Activated naive CD8-positive, alpha-beta T cell treated with anti-CD3 and anti-CD28 coated beads, Interleukin-2, amount 10 ng/mL, durations not matched to agents 7 days and 5 days (primary cell): ENCODE measurements around the gene SQSTM1. TPM values are rescaled to one million over a fixed set of nuclear protein-coding genes. Genes with fewer than 3 reads are reported as not detected.

Experiments
- ATAC-seq: fragments of 150-1000 bp; cut with Tn5 transposase; one replicate; pipeline ENCODE4 v1.10.0; 2021; ENCODE audit warnings: low read depth, moderate library complexity
- POLR2A ChIA-PET: fragments of 350-600 bp; sonication (Branson Sonifier 250); formaldehyde crosslinking; loops from one replicate; lab custom pipeline; 2021; ENCODE audit warnings: antibody characterized with exemption; lab: Charles Lee
- DNase-seq: peaks from one replicate; pipeline ENCODE4 v3.0.0; 2021
- H3K27ac Mint-ChIP-seq: one replicate; pipeline ENCODE4 v1.8.0; 2022; ENCODE audit warnings: mild to moderate bottlenecking, mixed read lengths
- H3K27me3 Mint-ChIP-seq: one replicate; pipeline ENCODE4 v1.8.0; 2022; ENCODE audit warnings: mild to moderate bottlenecking, moderate library complexity, mixed read lengths
- H3K36me3 Mint-ChIP-seq: one replicate; pipeline ENCODE4 v1.8.0; 2021; ENCODE audit warnings: mild to moderate bottlenecking, mixed read lengths
- H3K4me1 Mint-ChIP-seq: one replicate; pipeline ENCODE4 v1.8.0; 2021; ENCODE audit warnings: mixed read lengths
- H3K4me3 Mint-ChIP-seq: one replicate; pipeline ENCODE4 v1.8.0; 2022; ENCODE audit warnings: mild to moderate bottlenecking, moderate library complexity, mixed read lengths
- H3K9me3 Mint-ChIP-seq: one replicate; pipeline ENCODE4 v1.8.0; 2021; ENCODE audit warnings: mixed read lengths
- total RNA-seq, 2 experiments: library from RNA; stranded (reverse); gene quantifications; one replicate each; pipeline ENCODE4 v1.2.3, GENCODE V29; 2021

SQSTM1 gene
- 100 to 1,000 TPM; 196 to 216 TPM for total RNA-seq

DNA sequence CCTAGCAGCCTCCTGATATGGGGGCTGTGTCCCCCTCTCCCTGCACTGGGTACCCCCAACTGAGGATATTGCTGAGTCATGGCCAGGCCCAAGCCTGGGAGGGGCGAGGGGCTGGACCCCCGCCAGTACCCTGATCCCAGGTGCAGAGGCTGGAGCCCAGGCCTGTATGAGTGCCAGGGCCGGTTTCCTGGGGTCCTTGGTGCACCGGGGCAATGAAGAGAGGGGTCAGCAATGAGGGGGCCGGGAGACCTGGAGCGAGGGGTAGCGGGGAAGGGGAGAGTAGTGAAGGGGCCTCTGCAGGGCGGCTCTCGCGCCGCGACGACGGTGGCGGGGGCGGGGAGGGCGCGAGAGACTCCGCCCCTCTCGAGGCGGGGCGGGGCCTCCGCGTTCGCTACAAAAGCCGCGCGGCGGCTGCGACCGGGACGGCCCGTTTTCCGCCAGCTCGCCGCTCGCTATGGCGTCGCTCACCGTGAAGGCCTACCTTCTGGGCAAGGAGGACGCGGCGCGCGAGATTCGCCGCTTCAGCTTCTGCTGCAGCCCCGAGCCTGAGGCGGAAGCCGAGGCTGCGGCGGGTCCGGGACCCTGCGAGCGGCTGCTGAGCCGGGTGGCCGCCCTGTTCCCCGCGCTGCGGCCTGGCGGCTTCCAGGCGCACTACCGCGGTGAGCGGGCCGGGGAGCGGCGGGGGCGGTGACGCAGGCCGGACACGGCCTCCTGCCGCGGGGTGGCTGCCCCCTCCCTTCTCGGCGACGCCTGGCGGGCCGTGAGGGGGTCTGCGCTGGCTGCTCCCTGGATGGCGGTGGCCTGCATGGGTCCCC, at the start of gene SQSTM1:
Gene SQSTM1 (plus strand): TSS at position 423 of the 815 bp plus-strand sequence. CDS start 32 bp downstream, at position 455.
- Mint-ChIP-seq H3K9me3 (no peaks in the 10 kb centered on the region), H3K4me3 (peak within 1 kb of the TSS; percentile 90), H3K4me1 (peaks cover 29% of the 10 kb centered on the region), H3K36me3 (peaks cover 10% of the 10 kb centered on the region), H3K27ac (peak within 1 kb of the TSS; percentile 96), H3K27me3 (no peaks in the 10 kb centered on the region)
- DNase-seq: peak; percentile 91
- peak; percentile 38 for ATAC-seq
- POLR2A ChIA-PET: interaction anchor here (1.0 to 4.0 kb wide), 11 partner anchors 10 to 124 kb away, joined by 3 to 42 read pairs (median 8); partner anchors contain the start of genes MGAT4B and TBC1D9B

GRCh38 chr5:179771311-179771895, 49.3 kb upstream of the SQSTM1 start:
- no peak for ATAC-seq
- Mint-ChIP-seq H3K36me3 (peaks cover 11% of the 10 kb centered on the region), H3K4me3 (no peak overlapping the region), H3K4me1 (no peaks in the 10 kb centered on the region), H3K27me3 (no peaks in the 10 kb centered on the region), H3K27ac (no peak overlapping the region), H3K9me3 (no peaks in the 10 kb centered on the region)
- no peak for DNase-seq
- POLR2A ChIA-PET: no interaction called here

GRCh38 chr5:179772351-179772750, 48.4 kb upstream of the SQSTM1 start:
- DNase-seq (no peak), ATAC-seq (no peak)
- Mint-ChIP-seq H3K27me3 (no peaks in the 10 kb centered on the region), H3K4me3 (no peak overlapping the region), H3K4me1 (no peaks in the 10 kb centered on the region), H3K9me3 (no peaks in the 10 kb centered on the region), H3K36me3 (peaks cover 11% of the 10 kb centered on the region), H3K27ac (no peak overlapping the region)
- POLR2A ChIA-PET: no interaction called here

- Mint-ChIP-seq H3K27me3 (no peaks in the 10 kb centered on the region), H3K9me3 (no peaks in the 10 kb centered on the region), H3K36me3 (peaks cover 9% of the 10 kb centered on the region), H3K4me1 (no peaks in the 10 kb centered on the region), H3K4me3 (no peak overlapping the region), H3K27ac (no peak overlapping the region)
- ATAC-seq: no peak
- POLR2A ChIA-PET: no interaction called here
- DNase-seq: no peak
Observed at GRCh38 chr5:179773686-179774040, 47.0 kb upstream of the SQSTM1 start.

DNA sequence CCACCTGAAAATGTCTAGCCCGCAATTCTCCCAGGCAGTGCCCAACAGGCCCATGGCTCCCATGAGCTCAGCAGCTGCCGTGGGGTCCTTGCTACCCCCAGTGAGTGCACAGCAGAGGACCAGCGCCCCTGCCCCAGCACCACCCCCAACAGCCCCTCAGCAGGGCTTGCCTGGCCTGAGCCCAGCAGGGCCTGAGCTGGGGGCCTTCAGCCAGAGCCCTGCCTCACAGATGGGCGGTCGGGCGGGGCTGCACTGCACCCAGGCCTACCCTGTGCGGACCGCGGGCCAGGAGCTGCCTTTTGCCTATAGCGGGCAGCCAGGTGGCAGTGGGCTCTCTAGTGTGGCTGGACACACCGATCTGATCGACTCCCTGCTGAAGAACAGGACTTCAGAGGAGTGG, 46.3 kb upstream of the SQSTM1 start:
- POLR2A ChIA-PET: no interaction called here
- H3K4me1 Mint-ChIP-seq: no peaks in the 10 kb centered on the region
- no peaks in the 10 kb centered on the region for H3K9me3 Mint-ChIP-seq
- DNase-seq (no peak), ATAC-seq (no peak)
- H3K36me3 Mint-ChIP-seq: peaks cover 8% of the 10 kb centered on the region
- H3K27ac Mint-ChIP-seq: no peak overlapping the region
- H3K4me3 Mint-ChIP-seq: no peak overlapping the region
- H3K27me3 Mint-ChIP-seq: no peaks in the 10 kb centered on the region

DNA sequence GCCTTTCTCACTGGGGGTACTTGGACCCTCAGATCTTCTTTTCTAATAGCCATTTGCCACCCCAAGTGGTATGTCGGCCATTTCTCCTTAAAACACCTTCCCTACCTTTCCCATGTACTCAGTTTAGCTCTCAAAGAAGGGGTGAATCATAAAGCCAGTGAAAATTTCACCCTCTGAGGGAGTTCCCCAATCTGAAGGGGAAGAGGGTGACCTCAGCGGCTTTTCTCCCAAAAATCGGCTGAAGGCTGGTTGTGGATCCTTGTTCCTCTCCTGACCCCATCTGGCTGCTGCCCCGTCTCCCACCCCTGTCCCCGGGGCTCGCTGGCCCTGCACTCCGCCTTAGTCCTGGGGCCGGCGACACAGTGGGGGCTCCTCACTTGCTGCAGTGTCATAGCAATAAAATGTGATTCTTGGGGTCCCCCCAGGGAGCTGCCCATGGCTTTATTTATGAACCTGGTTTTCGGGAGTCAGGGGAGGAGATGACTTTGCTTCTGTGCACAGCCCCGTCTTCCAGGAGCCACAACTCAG, 44.2 kb upstream of the SQSTM1 start:
- Mint-ChIP-seq H3K4me1 (no peaks in the 10 kb centered on the region), H3K36me3 (peaks cover 3% of the 10 kb centered on the region), H3K9me3 (no peaks in the 10 kb centered on the region), H3K4me3 (no peak overlapping the region), H3K27me3 (no peaks in the 10 kb centered on the region), H3K27ac (no peak overlapping the region)
- POLR2A ChIA-PET: interaction anchor here (1.0 kb wide), 1 partner anchor 21 kb away, joined by 3 read pairs; no protein-coding TSS in a partner anchor
- ATAC-seq (no peak), DNase-seq (no peak)

- Mint-ChIP-seq H3K27ac (no peak overlapping the region), H3K9me3 (no peaks in the 10 kb centered on the region), H3K4me3 (no peak overlapping the region), H3K4me1 (no peaks in the 10 kb centered on the region), H3K27me3 (no peaks in the 10 kb centered on the region), H3K36me3 (peaks cover 3% of the 10 kb centered on the region)
- DNase-seq: no peak
- POLR2A ChIA-PET: interaction anchor here (1.0 kb wide), 1 partner anchor 20 kb away, joined by 3 read pairs; no protein-coding TSS in a partner anchor
- ATAC-seq: no peak
Observed at GRCh38 chr5:179777456-179777855, 43.2 kb upstream of the SQSTM1 start.

GRCh38 chr5:179777909-179778308, 42.8 kb upstream of the SQSTM1 start:
- no peaks in the 10 kb centered on the region for H3K27me3 Mint-ChIP-seq
- no peak overlapping the region for H3K27ac Mint-ChIP-seq
- POLR2A ChIA-PET: interaction anchor here (1.0 kb wide), 1 partner anchor 19 kb away, joined by 3 read pairs; no protein-coding TSS in a partner anchor
- H3K4me3 Mint-ChIP-seq: no peak overlapping the region
- H3K4me1 Mint-ChIP-seq: no peaks in the 10 kb centered on the region
- H3K36me3 Mint-ChIP-seq: peaks cover 3% of the 10 kb centered on the region
- no peak for ATAC-seq
- no peaks in the 10 kb centered on the region for H3K9me3 Mint-ChIP-seq
- DNase-seq: no peak

GRCh38 chr5:179778591-179778990, 42.1 kb upstream of the SQSTM1 start:
- POLR2A ChIA-PET: interaction anchor here (0.6 kb wide), 1 partner anchor 17 kb away, joined by 3 read pairs; no protein-coding TSS in a partner anchor
- Mint-ChIP-seq H3K4me3 (no peak overlapping the region), H3K27ac (peak overlapping the region; percentile 60), H3K36me3 (peaks cover 3% of the 10 kb centered on the region), H3K27me3 (no peaks in the 10 kb centered on the region), H3K4me1 (no peaks in the 10 kb centered on the region), H3K9me3 (no peaks in the 10 kb centered on the region)
- DNase-seq: no peak
- ATAC-seq: no peak

- no peak overlapping the region for H3K27ac Mint-ChIP-seq
- no peak overlapping the region for H3K4me3 Mint-ChIP-seq
- DNase-seq: no peak
- POLR2A ChIA-PET: interaction anchor here (0.9 kb wide), 1 partner anchor 17 kb away, joined by 3 read pairs; no protein-coding TSS in a partner anchor
- H3K9me3 Mint-ChIP-seq: no peaks in the 10 kb centered on the region
- H3K27me3 Mint-ChIP-seq: no peaks in the 10 kb centered on the region
- H3K36me3 Mint-ChIP-seq: peaks cover 3% of the 10 kb centered on the region
- no peaks in the 10 kb centered on the region for H3K4me1 Mint-ChIP-seq
- ATAC-seq: no peak
Observed at GRCh38 chr5:179779826-179780225, 40.9 kb upstream of the SQSTM1 start.

GRCh38 chr5:179780362-179780761, 40.3 kb upstream of the SQSTM1 start:
- no peak for ATAC-seq
- DNase-seq: no peak
- H3K27me3 Mint-ChIP-seq: no peaks in the 10 kb centered on the region
- H3K27ac Mint-ChIP-seq: peak overlapping the region; percentile 25
- H3K9me3 Mint-ChIP-seq: no peaks in the 10 kb centered on the region
- no peak overlapping the region for H3K4me3 Mint-ChIP-seq
- POLR2A ChIA-PET: interaction anchor here (0.9 kb wide), 1 partner anchor 18 kb away, joined by 3 read pairs; no protein-coding TSS in a partner anchor
- peaks cover 3% of the 10 kb centered on the region for H3K36me3 Mint-ChIP-seq
- no peaks in the 10 kb centered on the region for H3K4me1 Mint-ChIP-seq

DNA sequence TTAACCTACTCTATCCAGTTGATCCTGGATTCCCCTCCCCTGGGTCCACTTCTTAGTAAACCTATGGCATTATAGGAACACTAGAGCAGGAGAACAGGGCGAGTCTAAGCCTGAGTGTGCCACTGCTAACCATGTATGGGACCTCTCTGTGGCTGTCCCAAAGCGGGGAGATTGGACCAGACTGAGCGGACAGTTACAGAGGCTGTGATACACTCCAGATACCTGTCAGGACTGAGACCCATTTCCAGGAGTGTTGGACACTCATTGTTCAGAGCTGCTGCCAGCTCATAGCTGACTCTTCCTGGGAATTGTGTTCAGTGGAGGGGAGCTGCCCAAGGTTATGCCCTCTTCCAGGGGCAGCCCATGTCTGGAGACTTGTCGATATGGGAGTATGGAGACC, 38.9 kb upstream of the SQSTM1 start:
- DNase-seq: no peak
- no peaks in the 10 kb centered on the region for H3K27me3 Mint-ChIP-seq
- no peaks in the 10 kb centered on the region for H3K4me1 Mint-ChIP-seq
- no peaks in the 10 kb centered on the region for H3K9me3 Mint-ChIP-seq
- no peak overlapping the region for H3K27ac Mint-ChIP-seq
- no peak for ATAC-seq
- H3K4me3 Mint-ChIP-seq: no peak overlapping the region
- POLR2A ChIA-PET: no interaction called here
- H3K36me3 Mint-ChIP-seq: no peaks in the 10 kb centered on the region

- Mint-ChIP-seq H3K27me3 (no peaks in the 10 kb centered on the region), H3K4me1 (no peaks in the 10 kb centered on the region), H3K9me3 (no peaks in the 10 kb centered on the region), H3K4me3 (no peak overlapping the region), H3K36me3 (no peaks in the 10 kb centered on the region), H3K27ac (no peak overlapping the region)
- DNase-seq: no peak
- POLR2A ChIA-PET: no interaction called here
- ATAC-seq: no peak
Observed at GRCh38 chr5:179783128-179783527, 37.6 kb upstream of the SQSTM1 start.
